ENCODE data around the gene SH3BP2.

DNA sequence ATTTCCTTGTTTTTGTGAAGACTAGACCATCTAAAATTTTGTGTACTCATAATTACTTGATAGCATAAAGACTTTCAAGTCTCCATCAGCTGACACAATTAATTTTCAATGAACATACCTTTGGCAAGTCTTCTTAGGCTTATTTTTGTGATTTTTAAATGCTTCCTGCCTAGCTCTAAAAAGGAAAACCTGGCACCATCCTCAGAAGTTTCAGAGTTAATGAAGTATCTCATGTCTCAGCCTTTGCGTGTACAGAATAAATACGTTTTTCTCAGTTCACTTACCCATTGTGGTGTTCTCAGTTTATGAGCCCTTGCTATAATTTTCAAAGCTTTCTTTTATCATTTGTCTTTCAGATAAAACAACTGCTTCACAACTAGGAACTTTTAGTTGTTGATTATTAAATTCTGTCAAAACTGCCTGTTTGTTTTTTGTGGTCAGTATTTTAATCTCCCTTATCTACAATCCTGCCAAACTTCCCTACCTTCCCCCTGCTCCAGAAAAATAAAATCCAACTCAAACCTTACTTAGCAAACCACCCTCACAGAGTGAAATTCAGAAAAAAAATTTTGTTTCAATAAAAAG is 72.4 kb downstream of the SH3BP2 start:
- TF ChIP-seq TAF1 (IDR thresholded peaks at IDR 0.05; ENCODE audit: borderline replicate concordance, low read depth, low read length) (no peak), POLR2AphosphoS5 (IDR thresholded peaks at IDR 0.05; ENCODE audit: low read depth, low read length) (no peak), POLR2A (IDR thresholded peaks at IDR 0.05; ENCODE audit: low read depth, low read length) (no peak)
